HEK293 (cell line): Measurements from ENCODE around the gene UBE2G2.
"Not testable (repeated sequence)": the region's sequence is repeated elsewhere in the genome, so short reads cannot be mapped to it uniquely, and the experiment has no call there.

ENCODE experiments used
- CTCF ChIA-PET: fragments of 350-600 bp; formaldehyde crosslinking; extraction: SDS; loops from one replicate; lab custom pipeline; 2021; ENCODE audit warnings: antibody characterized with exemption; lab: Yijun Ruan, JAX
- POLR2A ChIA-PET: fragments of 300-600 bp; formaldehyde crosslinking; extraction: SDS; loops from one replicate; lab custom pipeline; 2020; ENCODE audit warnings: antibody characterized with exemption, inconsistent platforms; lab: Yijun Ruan, JAX
- H3K27ac ChIP-seq: fragments of 200-500 bp; sonication (Bioruptor generic); 2 replicates; pipeline ENCODE4 v1.5.1; 2014; ENCODE audit warnings: low read depth, low read length, control low read depth, inconsistent platforms; ENCODE audit errors: extremely low read depth
- H3K36me3 ChIP-seq, 2 experiments: fragments of 200-500 bp in 1 of 2; sonication (Bioruptor generic) in 1 of 2; 1 replicate in 1 of 2; 2 replicates in 1 of 2; pipeline ENCODE4 v1.5.1; 2014 to 2017; ENCODE audit warnings: inconsistent platforms in 2 of 2, low read length in 2 of 2; ENCODE audit not compliant: control insufficient read depth in 2 of 2, insufficient read depth in 1 of 2
- H3K4me1 ChIP-seq: fragments of 200-500 bp; sonication (Bioruptor generic); 2 replicates; pipeline ENCODE4 v1.5.1; 2014; ENCODE audit warnings: mild to moderate bottlenecking, low read length, inconsistent platforms; ENCODE audit not compliant: control insufficient read depth, insufficient read depth
- H3K4me3 ChIP-seq: 2 replicates; pipeline ENCODE4 v1.5.1; 2011; ENCODE audit warnings: low read depth, mild to moderate bottlenecking, control low read depth, low read length, moderate library complexity
- H3K9me3 ChIP-seq: fragments of 200-500 bp; sonication (Bioruptor generic); 2 replicates; pipeline ENCODE4 v1.5.1; 2014; ENCODE audit warnings: low read depth, low read length, inconsistent platforms; ENCODE audit not compliant: control insufficient read depth, insufficient read depth
- ATF2 ChIP-seq: fragments of 450-650 bp; formaldehyde crosslinking; IDR thresholded peaks from 2 replicates; pipeline ENCODE4 v1.5.1; 2016; ENCODE audit warnings: missing biosample characterization, missing genetic modification characterization, low read depth
- PBX3 ChIP-seq: sonication (generic); formaldehyde crosslinking; IDR thresholded peaks from 2 replicates; pipeline ENCODE4 v1.8.1; 2022; ENCODE audit warnings: mild to moderate bottlenecking, moderate library complexity, missing genetic modification reagents
- SALL2 ChIP-seq: fragments of 450-650 bp; formaldehyde crosslinking; IDR thresholded peaks from 2 replicates; pipeline ENCODE4 v1.5.0; 2017; ENCODE audit warnings: missing biosample characterization, mild to moderate bottlenecking, missing genetic modification characterization, borderline replicate concordance
- TSHZ1 ChIP-seq: fragments of 450-650 bp; formaldehyde crosslinking; IDR thresholded peaks from 2 replicates; pipeline ENCODE4 v1.5.1; 2016; ENCODE audit warnings: missing biosample characterization, missing genetic modification characterization, borderline replicate concordance
- ZBTB21 ChIP-seq: fragments of 450-650 bp; formaldehyde crosslinking; IDR thresholded peaks from 2 replicates; pipeline ENCODE4 v1.5.1; 2017; ENCODE audit warnings: missing biosample characterization, missing genetic modification characterization
- ZNF221 ChIP-seq: fragments of 450-650 bp; formaldehyde crosslinking; IDR thresholded peaks from 2 replicates; pipeline ENCODE4 v1.5.1; 2017; ENCODE audit warnings: missing biosample characterization, missing genetic modification characterization, borderline replicate concordance
- ZNF292 ChIP-seq: fragments of 450-650 bp; formaldehyde crosslinking; IDR thresholded peaks from 2 replicates; pipeline ENCODE4 v1.5.1; 2016; ENCODE audit warnings: low read depth, missing biosample characterization, missing genetic modification characterization, borderline replicate concordance
- ZNF335 ChIP-seq: fragments of 450-650 bp; formaldehyde crosslinking; conservative IDR thresholded peaks from 2 replicates; pipeline ENCODE4 v1.5.1; 2016; ENCODE audit warnings: missing biosample characterization, missing genetic modification characterization
- ZNF341 ChIP-seq: fragments of 450-650 bp; formaldehyde crosslinking; IDR thresholded peaks from 2 replicates; pipeline ENCODE4; 2016; ENCODE audit warnings: low read depth, missing biosample characterization, missing genetic modification characterization
- ZNF548 ChIP-seq: fragments of 450-650 bp; formaldehyde crosslinking; IDR thresholded peaks from 2 replicates; pipeline ENCODE4 v1.5.1; 2016; ENCODE audit warnings: missing biosample characterization, missing genetic modification characterization
- ZNF629 ChIP-seq: fragments of 450-650 bp; formaldehyde crosslinking; IDR thresholded peaks from 2 replicates; pipeline ENCODE4 v1.5.1; 2017; ENCODE audit warnings: missing biosample characterization, missing genetic modification characterization
- ZNF660 ChIP-seq: fragments of 450-650 bp; IDR thresholded peaks from 2 replicates; pipeline ENCODE4 v1.5.1; 2018; ENCODE audit warnings: missing biosample characterization, mild to moderate bottlenecking, missing genetic modification characterization

The UBE2G2 gene

DNA sequence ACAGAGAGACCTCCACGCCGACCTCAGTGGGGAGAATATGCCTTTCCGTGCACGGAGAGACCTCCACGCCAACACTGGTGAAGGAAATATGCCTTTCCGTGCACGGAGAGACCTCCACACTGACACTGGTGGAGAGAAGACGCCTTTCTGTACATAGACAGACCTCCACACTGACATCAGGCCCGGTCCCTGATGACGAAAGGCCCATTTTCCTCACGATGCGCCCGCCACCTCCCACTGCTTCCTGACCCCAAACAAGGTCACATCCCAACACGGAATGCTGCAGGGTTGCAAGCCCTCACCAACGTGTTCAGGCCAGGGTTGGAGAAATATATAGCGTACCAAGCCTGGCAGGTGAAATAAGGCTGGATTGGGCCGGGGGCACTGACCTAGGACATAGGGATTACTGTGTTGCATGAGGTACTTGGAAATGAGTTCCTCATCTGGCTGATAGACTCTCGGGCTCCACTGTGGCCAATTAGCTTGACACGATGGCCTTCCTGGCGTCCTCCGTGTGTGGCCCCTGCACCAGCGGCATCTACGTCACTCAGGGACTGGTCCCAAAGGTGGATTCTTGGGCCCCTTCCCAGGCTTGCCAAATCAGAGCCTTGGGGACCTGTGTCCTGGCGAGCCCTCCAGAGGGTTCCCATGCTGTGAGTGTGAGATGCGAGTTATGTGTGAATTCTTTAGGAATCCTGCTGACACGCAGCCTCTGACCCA, 32.8 kb upstream of the UBE2G2 start (continued):
- TF ChIP-seq PBX3 (CRISPR knock-in tag) (no peak), ZNF341 (no peak)

DNA sequence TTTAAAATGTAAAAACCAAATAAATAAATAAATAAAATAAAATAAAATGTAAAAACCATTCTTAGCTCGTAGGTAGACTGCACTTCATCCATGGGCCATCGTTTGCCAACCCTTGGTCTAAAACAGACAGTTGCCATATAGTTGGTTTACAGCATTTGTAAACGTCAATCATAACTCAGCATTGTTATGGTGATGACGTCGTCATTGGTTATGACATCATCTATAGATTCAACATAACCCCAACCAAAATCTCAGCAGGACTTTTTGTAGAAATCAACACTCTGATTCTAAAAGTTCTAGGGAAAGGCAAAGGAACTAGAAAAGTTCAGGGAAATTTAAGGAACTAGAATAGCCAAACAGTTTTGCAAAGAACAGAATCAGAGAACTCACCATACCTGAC, 32.0 kb upstream of the UBE2G2 start:
- TF ChIP-seq TSHZ1 (tag by site-specific recombination) (no peak), ZNF629 (peak; percentile 76), ZNF292 (no peak), ZNF335 (tag by site-specific recombination) (no peak), ZBTB21 (tag by site-specific recombination) (peak; percentile 67; the same call in 1 of the 2 replicates), SALL2 (tag by site-specific recombination) (no peak), ZNF221 (tag by site-specific recombination) (no peak), ZNF548 (tag by site-specific recombination) (no peak), ATF2 (tag by site-specific recombination) (peak; percentile 95), ZNF660 (tag by site-specific recombination) (no peak)
- Histone ChIP-seq H3K36me3 (no peaks in the 10 kb centered on the region), H3K4me3 (no peak overlapping the region), H3K27ac (no peak overlapping the region), H3K4me1 (no peaks in the 10 kb centered on the region), H3K9me3 (no peaks in the 10 kb centered on the region)
- ChIA-PET CTCF (interaction anchor here (1.0 kb wide), 1 partner anchor 18 kb away, joined by 5 read pairs; no protein-coding TSS in a partner anchor), POLR2A (no interaction called here)

GRCh38 chr21:44832516-44833255, 31.1 kb upstream of the UBE2G2 start:
- H3K9me3 ChIP-seq, H3K36me3 ChIP-seq, POLR2A ChIA-PET, H3K4me3 ChIP-seq, H3K27ac ChIP-seq, H3K4me1 ChIP-seq: not testable (repeated sequence)
- CTCF ChIA-PET: interaction anchor here (1.0 kb wide), 1 partner anchor 19 kb away, joined by 5 read pairs; no protein-coding TSS in a partner anchor
